ENCODE data around the gene NLN.

GRCh38 chr5:65874241-65874640 is 152.2 kb downstream of the NLN start:
- TF ChIP-seq CTCF (IDR thresholded peaks at IDR 0.05; ENCODE audit: low read length), result no peak
- TF ChIP-seq EZH2 (optimal IDR thresholded peaks at IDR 0.05; ENCODE audit: low read depth, low read length), result no peak
- no peak for TF ChIP-seq EZH2phosphoT487 (IDR thresholded peaks at IDR 0.05; ENCODE audit: low read length)
